ENCODE data around the gene EI24.

- TF ChIP-seq CTCF (IDR thresholded peaks at IDR 0.05) = peak in 4 of 7 experiments; percentile 12 to 31 (median 22)
- TF ChIP-seq POLR2A (IDR thresholded peaks at IDR 0.05) = no peak
These were observed 57.1 kb downstream of the EI24 start for GRCh38 chr11:125626288-125626950.

All from body of pancreas (tissue), 4 donors.